K562 treated with DMSO at 1 percent for 12 hours (cell line): ENCODE data around the gene ZNF260. TPM values are rescaled to one million over a fixed set of nuclear protein-coding genes. Genes with fewer than 3 reads are reported as not detected.

Experiments
- total RNA-seq: library from RNA; unstranded; fragments of 300-600 nt; gene quantifications from 2 replicates; pipeline ENCODE4 v1.2.3, GENCODE V29; 2022; ENCODE audit not compliant: insufficient read depth

ZNF260 gene
- 1.0 and 4.3 TPM in 2 replicates for total RNA-seq

DNA sequence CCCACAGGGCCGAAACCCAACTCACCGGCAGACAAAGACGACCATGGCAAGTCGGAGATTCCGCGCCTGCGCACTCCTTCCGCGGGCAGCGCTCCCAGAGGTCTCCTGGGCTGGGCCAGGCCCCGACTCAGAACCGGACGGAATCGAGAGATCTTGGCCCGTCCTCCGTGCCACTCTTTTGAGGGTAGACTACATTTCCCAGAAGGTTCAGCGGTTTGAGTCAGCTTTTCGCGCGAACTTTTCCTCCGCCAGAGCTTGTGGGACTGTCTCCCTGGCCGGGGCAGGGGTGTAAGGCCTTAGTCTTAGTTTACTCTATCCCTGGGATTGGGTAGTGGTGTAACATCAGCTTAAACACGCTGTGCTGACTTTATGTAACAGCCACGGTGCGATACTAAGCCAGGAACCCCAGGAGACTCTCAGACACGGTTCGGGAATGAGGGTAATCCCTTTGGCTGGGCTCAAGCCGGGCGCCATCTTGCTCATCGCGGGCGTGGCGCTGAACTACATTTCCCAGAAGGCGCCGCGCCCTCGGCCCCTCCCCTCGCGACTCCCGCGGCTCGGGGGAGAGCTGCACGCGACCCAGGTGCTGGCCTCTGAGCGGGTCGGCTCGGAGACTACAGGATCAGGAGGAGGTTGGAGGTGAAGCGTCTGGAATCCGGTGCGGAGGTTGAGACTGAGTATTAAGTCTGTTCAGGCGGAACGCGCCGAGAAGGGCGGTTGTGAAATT lies at the start of gene ZNF260:
Gene ZNF260 (minus strand): TSS at position 78 of the 727 bp plus-strand sequence. CDS start 13,033 bp downstream, outside the sequence.

DNA sequence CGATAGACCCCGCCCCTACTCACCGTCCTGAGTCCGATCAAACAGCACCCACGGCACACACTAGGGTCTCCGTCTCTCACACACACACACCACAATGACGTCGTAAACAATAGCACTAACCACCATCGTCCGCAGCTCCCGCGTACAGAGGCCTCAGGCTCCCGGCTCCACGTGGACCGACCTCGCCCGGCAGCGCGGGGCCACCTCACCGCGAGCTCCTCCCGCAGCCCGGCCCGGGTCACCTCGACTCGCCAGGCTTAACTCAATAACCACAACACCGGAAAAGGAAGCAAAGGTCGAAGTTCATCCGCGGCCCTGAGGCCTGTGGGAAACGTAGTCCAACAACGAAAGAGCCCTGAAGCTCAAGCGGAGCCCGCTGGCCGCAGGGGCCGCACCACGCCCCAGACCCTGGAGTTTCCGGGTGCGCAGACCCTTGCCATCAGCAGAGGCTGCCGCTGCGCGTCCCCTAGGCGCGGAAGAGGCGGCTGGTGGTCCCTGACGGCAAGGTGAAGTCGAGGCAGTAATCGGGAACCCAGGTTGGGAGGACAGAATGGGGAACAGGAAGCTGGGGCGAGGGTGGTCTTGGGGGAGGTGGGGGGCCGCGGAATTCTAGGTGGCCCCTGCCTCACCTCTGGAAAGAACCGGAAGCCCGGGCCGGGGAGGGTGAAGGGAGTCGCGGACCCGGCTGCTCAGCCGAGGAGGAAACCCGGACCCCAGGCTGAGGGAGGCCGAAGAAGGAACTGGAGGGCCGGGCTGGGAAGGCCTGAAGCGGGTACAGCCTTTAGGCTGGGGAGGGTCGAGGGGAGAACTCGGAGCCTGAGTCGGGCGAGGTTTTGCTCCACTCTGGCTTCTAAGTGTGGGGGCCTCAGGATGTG lies 45.2 kb upstream of the ZNF260 start, which contains the start of gene ZNF529:
Gene ZNF529 (minus strand): TSS at position 273 of the 875 bp plus-strand sequence. CDS start 946 bp downstream, outside the sequence.

DNA sequence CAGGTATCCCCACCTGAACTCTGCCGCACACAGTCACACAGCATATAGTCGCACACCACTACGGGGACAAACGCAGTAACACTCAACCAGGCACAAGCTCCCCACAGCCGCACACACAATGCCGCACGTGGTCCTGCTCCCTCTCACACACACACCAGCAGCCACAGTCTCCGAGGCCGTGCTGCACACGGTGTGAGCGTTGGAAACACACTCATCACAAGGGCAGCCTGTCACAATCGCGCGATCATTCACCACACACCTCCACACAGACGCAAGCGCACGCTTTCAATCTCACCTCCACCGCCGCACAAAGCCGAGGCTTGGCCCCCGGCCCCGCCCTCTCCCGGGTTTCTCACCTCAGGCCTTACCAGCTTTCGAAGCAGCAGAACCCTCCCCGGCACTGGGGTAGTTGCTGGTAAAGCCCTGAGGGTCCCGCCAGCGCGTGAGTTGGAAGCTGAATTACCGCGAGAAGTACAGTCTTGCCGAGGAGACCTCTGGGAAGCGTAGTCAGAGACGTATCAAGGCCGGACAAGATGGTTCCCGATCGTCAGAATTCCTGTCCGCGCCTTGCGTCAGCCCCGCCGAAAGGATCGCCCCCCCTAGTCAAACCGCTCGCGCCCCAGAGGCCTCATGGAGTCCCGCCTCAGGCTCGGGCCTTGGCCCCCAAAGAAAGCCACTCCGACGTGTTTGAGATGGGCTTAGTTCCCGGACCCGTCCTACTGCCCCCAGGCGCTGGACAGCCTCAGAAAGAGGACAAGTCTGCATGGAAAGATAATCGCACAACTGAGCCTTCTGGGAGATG lies 38.8 kb downstream of the ZNF260 start, which contains the start of gene ZNF566:
Gene ZNF566 (minus strand): TSS at position 444 of the 802 bp plus-strand sequence. CDS start 13,004 bp downstream, outside the sequence.

Other genes starting within 250 kb of the ZNF260 start
- gene ZFP14, start 149.1 kb downstream of the ZNF260 start, total RNA-seq, result 0.39 and 0.63 TPM in 2 replicates
- 0.94 and 2.1 TPM in 2 replicates for gene ZFP82, start 109.6 kb downstream of the ZNF260 start, total RNA-seq
- 2.0 and 4.7 TPM in 2 replicates for gene ZNF566, start 38.7 kb downstream of the ZNF260 start, total RNA-seq
- 0.76 and 3.0 TPM in 2 replicates for gene ZNF529, start 45.0 kb upstream of the ZNF260 start, total RNA-seq
- gene ZNF382, start 77.0 kb upstream of the ZNF260 start, total RNA-seq, result 0.23 TPM in 1 of 2 replicates, not detected in the other
- 1.2 TPM in 1 of 2 replicates, not detected in the other for gene ZNF461, start 138.6 kb upstream of the ZNF260 start, total RNA-seq
- gene ZNF567, start 159.3 kb upstream of the ZNF260 start, total RNA-seq, result 1.2 and 3.3 TPM in 2 replicates
- gene ZNF850, start 244.5 kb upstream of the ZNF260 start, total RNA-seq, result 1.0 and 1.8 TPM in 2 replicates